Large intestine (tissue), 3 donors: ENCODE data around the gene TGFB1I1. TPM values are rescaled to one million over a fixed set of nuclear protein-coding genes. Genes with fewer than 3 reads are reported as not detected.
A peak's percentile ranks its signal among the peaks of the same experiment; 100 is the strongest.

Experiments used
- DNase-seq, 2 donors: peaks; one replicate each; pipeline versions ENCODE4 v3.0.0 to v3.0.0-alpha.2; 2013
- H3K27ac ChIP-seq: one replicate; pipeline ENCODE4 v1.5.1; 2013; ENCODE audit warnings: low read length
- H3K27me3 ChIP-seq: 2 replicates; pipeline ENCODE4 v1.6.1; 2013; ENCODE audit warnings: low read length; ENCODE audit not compliant: control insufficient read depth, insufficient read depth
- H3K36me3 ChIP-seq: 2 replicates; pipeline ENCODE4 v1.6.1; 2013; ENCODE audit warnings: low read length; ENCODE audit not compliant: control insufficient read depth, insufficient read depth
- H3K4me1 ChIP-seq: one replicate; pipeline ENCODE4 v1.6.1; 2013; ENCODE audit warnings: low read length; ENCODE audit not compliant: control insufficient read depth, insufficient read depth
- H3K4me3 ChIP-seq: one replicate; pipeline ENCODE4 v1.5.1; 2013; ENCODE audit warnings: low read length
- H3K9me3 ChIP-seq: one replicate; pipeline ENCODE4 v1.6.1; 2013; ENCODE audit warnings: mild to moderate bottlenecking, low read depth, low read length, moderate library complexity; ENCODE audit not compliant: control insufficient read depth
- WGBS: methylation state at CpG from one replicate; pipeline ENCODE4 v1.1.5; 2013; ENCODE audit warnings: low lambda C conversion rate; ENCODE audit not compliant: insufficient coverage; 5-methylcytosine and 5-hydroxymethylcytosine counted together
- polyA plus RNA-seq: library from polyadenylated mRNA; unstranded; fragments of 120-200 nt; gene quantifications from one replicate; pipeline ENCODE4 v1.2.1, GENCODE V29; 2013

The TGFB1I1 gene
- polyA plus RNA-seq, 1 donor, result 38.7 TPM

DNA sequence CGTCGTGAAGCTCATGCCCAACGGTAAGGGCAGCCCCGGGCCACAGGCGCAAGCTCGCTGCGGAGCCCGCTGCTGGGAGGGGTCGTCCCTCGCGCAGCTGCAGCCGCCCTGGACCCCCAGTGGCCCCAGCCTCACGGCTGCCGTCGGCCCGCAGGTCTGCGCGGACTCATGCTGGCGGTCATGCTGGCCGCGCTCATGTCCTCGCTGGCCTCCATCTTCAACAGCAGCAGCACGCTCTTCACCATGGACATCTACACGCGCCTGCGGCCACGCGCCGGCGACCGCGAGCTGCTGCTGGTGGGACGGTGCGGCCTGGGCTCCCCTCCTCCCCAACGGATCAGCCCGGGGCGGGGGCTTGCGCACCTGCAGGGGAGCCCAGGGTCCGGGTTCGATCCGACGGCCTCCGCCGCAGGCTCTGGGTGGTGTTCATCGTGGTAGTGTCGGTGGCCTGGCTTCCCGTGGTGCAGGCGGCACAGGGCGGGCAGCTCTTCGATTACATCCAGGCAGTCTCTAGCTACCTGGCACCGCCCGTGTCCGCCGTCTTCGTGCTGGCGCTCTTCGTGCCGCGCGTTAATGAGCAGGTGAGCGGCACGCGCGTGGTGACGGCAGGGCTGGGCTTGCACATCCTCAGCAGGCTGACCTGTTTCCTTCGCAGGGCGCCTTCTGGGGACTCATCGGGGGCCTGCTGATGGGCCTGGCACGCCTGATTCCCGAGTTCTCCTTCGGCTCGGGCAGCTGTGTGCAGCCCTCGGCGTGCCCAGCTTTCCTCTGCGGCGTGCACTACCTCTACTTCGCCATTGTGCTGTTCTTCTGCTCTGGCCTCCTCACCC lies 16.7 kb downstream of the TGFB1I1 start:
- Histone ChIP-seq H3K27ac (no peak overlapping the region), H3K4me1 (peaks cover 23% of the 10 kb centered on the region), H3K36me3 (peaks cover 39% of the 10 kb centered on the region), H3K4me3 (peak overlapping the region; percentile 79), H3K9me3 (no peaks in the 10 kb centered on the region), H3K27me3 (peaks cover 8% of the 10 kb centered on the region)
- peak in 1 of 2 donors; percentile 49 for DNase-seq
- no CpG with 5 or more reads among the region's 77 CpGs for WGBS

DNA sequence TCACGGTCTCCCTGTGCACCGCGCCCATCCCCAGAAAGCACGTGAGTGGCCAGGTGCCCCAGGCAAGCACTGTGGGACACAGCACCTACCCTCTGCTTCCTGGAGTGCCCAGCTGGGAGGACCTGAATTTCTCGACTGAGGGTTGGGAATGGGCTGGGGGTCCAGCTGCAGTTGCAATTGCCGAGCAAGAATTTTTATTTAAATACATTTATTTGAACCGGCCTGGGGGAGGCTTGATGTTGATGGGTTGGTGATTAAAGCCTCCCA lies 17.3 kb downstream of the TGFB1I1 start:
- H3K4me1 ChIP-seq, result peaks cover 18% of the 10 kb centered on the region
- no peak overlapping the region for H3K4me3 ChIP-seq
- peaks cover 8% of the 10 kb centered on the region for H3K27me3 ChIP-seq
- H3K27ac ChIP-seq, result no peak overlapping the region
- DNase-seq, result no peak
- no CpG with 5 or more reads among the region's 7 CpGs for WGBS
- H3K36me3 ChIP-seq, result peaks cover 44% of the 10 kb centered on the region
- H3K9me3 ChIP-seq, result no peaks in the 10 kb centered on the region

DNA sequence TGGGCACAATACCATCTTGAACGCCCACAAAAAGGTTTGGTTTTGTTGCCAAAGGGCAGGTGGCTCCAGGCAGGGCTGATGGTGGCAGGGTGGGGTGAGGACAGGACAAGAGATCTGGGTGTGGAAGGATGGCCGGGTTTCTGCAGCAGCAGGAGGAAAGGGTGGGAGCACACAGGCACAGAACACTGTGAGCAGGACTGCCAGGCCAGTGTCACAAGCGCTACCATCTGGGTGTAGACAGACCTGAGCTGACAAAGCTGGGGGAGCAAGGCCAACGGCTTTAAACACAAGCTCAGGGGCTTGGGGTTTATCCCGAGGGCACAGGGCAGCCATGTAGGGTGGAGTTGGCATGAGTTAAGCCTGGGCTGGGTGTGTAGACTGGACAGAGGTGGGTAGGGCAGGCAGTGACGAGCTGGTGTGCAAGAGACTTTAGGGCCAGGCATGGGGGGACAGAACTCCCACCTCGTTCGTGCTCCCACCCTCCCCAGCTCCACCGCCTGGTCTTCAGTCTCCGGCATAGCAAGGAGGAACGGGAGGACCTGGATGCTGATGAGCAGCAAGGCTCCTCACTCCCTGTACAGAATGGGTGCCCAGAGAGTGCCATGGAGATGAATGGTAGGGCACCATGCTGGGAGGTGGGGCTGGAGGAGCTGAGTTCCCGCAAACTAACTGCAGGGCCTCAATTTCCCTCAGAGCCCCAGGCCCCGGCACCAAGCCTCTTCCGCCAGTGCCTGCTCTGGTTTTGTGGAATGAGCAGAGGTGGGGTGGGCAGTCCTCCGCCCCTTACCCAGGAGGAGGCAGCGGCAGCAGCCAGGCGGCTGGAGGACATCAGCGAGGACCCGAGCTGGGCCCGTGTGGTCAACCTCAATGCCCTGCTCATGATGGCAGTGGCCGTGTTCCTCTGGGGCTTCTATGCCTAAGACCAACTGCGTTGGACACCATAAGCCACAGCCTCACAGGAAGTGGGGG lies 17.9 kb downstream of the TGFB1I1 start:
- Histone ChIP-seq H3K27ac (no peak overlapping the region), H3K4me1 (peaks cover 15% of the 10 kb centered on the region), H3K36me3 (peaks cover 46% of the 10 kb centered on the region), H3K27me3 (peaks cover 8% of the 10 kb centered on the region), H3K4me3 (no peak overlapping the region), H3K9me3 (no peaks in the 10 kb centered on the region)
- DNase-seq, result peak in 1 of 2 donors; percentile 9
- WGBS, result no CpG with 5 or more reads among the region's 22 CpGs

DNA sequence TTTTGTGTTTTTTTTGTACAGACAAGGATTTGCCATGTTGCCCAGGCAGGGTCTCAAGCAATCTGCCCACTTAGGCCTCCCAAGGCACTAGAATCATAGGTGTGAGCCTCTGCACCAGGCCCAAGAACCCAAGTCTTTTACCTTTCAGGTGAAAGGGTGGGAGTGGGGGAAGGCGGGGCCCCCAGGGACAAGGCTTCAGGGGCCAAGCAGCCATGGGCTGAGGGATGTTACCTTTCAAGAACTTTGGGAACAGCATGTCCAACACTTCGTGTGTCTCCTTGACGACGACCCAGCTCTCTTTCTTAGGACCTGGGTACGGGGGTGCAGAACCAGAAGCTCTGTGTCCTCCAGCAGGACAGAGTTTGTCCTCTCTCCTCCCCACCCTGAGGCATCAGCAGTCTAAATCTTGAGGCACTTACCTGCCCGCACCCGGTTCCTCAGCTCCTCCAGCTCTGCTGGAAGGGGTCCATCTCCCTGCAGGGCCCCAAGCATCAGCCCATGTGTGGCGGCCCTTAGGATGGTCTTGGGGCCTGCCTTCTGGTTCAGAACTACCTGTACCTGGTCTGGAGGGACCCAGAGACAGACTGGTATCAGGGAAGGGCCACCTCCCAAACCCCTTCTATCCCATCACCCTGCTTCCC lies 19.9 kb downstream of the TGFB1I1 start:
- WGBS, result no CpG with 5 or more reads among the region's 8 CpGs
- peaks cover 64% of the 10 kb centered on the region for H3K36me3 ChIP-seq
- peaks cover 8% of the 10 kb centered on the region for H3K27me3 ChIP-seq
- DNase-seq, result no peak
- no peak overlapping the region for H3K4me3 ChIP-seq
- H3K27ac ChIP-seq, result no peak overlapping the region
- no peaks in the 10 kb centered on the region for H3K9me3 ChIP-seq
- no peaks in the 10 kb centered on the region for H3K4me1 ChIP-seq

DNA sequence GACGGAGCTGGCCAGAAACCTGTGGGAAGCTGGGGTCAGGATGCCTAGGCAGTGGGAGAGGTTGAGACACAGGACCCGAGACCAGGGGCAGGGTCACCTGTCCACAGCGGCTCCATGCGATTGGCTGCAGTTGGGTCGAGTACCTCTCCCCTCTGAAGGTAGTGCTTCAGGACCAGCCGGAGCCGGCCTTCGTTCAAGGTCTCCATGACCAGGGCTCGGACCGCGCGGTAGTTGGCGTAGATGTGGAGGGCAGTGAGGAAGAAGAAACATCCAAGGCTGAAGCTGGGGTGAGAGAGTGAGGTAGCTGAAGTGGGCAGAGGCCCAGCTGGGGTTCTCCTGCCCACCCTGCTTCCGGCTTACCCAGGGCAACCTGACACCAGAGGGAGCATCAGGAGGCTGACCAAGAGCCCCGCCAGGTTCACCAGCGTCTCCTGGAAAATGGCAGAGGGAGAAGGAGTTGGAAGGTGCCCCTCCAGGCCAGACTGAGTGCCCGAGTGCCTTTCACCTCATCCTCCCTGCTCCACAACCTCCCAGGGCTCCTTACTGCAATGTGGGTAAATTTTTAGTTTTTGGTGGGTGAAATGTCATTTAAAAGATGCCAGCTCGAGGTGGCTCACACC lies 21.7 kb downstream of the TGFB1I1 start:
- no peak overlapping the region for H3K4me3 ChIP-seq
- no peaks in the 10 kb centered on the region for H3K9me3 ChIP-seq
- H3K4me1 ChIP-seq, result no peaks in the 10 kb centered on the region
- DNase-seq, result no peak
- WGBS, result no CpG with 5 or more reads among the region's 18 CpGs
- no peaks in the 10 kb centered on the region for H3K27me3 ChIP-seq
- peaks cover 80% of the 10 kb centered on the region for H3K36me3 ChIP-seq
- no peak overlapping the region for H3K27ac ChIP-seq

DNA sequence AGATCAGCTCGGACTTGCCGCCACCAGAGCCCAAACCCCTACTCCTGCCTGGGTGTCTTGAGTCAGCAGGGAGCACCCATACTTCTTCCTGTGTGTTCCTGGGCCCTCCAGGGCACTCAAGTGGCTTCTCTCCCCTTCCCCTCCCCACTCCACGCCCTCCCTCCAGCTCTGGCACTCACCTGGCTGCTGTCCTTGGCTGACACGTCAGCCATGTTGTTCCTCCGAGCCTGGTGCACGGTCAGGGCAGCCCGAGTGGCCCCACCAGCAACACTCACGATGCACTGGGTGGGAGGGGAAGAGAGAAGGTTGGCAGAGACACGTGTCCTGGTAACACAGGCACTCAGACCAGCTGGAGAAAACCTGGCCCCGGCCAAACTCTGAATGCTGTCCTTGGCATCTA lies 24.7 kb downstream of the TGFB1I1 start:
- WGBS, result no CpG with 5 or more reads among the region's 10 CpGs
- Histone ChIP-seq H3K27me3 (no peaks in the 10 kb centered on the region), H3K36me3 (peaks cover 80% of the 10 kb centered on the region), H3K4me1 (no peaks in the 10 kb centered on the region), H3K4me3 (no peak overlapping the region), H3K9me3 (no peaks in the 10 kb centered on the region), H3K27ac (no peak overlapping the region)
- no peak for DNase-seq

DNA sequence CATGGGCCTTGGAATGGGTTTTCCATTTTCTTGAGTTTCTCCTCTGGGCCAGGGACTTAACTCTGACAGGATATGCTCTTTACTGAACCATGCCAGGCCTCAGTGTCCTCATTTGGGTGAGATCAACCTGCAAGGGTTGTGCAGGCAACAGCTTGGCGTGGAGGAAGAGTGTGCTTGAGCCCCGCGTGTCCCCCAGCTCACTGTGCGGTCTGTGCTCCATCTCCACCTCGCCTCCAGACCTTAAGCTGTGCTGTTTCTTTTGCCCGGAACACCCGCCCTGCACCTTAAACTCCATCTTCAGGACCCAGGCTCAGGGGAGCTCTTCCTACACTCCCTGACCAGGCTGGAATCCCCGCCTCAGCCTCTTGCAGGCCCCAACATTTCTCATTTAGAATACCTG lies 26.5 kb downstream of the TGFB1I1 start:
- Histone ChIP-seq H3K9me3 (no peaks in the 10 kb centered on the region), H3K27ac (no peak overlapping the region), H3K4me1 (no peaks in the 10 kb centered on the region), H3K27me3 (no peaks in the 10 kb centered on the region), H3K36me3 (peaks cover 62% of the 10 kb centered on the region), H3K4me3 (no peak overlapping the region)
- DNase-seq, result no peak
- no CpG with 5 or more reads among the region's 8 CpGs for WGBS

DNA sequence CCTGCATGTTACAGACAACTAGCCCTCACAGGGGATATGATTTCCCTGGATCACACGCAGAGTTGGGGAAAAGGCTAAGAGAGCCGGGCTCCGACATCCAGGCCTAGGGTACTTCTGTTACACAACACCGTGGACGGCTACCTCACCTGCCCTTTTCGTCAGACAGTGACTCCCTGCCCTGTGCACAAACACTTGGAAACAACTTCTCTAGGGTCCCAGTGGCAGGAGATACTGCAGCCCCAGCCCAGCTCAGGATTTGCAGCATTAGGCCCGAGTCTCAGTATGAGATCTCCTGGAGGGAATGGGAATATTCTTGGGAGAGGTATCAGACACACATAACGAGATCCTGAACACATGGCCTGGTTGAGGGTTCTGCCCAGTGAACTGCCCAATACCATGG lies 28.0 kb downstream of the TGFB1I1 start:
- WGBS, result no CpG with 5 or more reads among the region's 8 CpGs
- H3K36me3 ChIP-seq, result peaks cover 54% of the 10 kb centered on the region
- no peak overlapping the region for H3K27ac ChIP-seq
- H3K27me3 ChIP-seq, result no peaks in the 10 kb centered on the region
- no peaks in the 10 kb centered on the region for H3K4me1 ChIP-seq
- no peaks in the 10 kb centered on the region for H3K9me3 ChIP-seq
- H3K4me3 ChIP-seq, result no peak overlapping the region
- no peak for DNase-seq

DNA sequence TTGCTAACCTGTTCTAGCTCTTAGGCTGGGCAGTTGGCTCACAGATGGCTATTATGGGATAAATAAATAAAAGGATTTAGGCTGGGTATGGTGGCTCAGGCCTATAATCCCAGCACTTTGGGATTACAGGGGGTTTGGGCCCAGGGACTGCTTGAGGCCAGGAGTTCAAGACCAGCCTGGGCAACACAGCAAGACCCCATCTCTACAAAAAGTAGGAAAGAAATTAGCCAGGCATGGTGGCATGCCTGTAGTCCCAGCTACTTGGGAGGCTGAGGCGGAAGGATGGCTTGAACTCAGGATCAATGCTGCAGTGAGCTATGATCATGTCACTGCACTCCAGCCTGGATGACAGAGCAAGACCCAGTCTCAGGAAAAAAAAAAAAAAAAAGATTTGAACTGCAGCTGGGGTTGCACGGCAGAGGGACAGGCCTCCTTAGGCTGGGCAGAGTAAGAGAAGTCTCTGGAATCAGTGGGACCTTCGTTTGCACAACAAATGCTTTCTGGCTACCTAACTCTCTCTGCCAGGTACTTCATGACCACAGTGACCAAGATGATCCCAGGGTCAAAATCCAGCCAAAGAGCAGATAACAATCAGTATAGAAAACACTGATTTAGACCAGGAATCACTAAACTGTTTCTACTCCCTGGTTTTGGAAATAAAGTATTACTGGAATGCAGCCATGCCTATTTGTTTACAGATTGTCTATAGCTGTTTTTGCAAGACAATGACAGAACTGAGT lies 29.4 kb downstream of the TGFB1I1 start:
- Histone ChIP-seq H3K27ac (no peak overlapping the region), H3K4me1 (no peaks in the 10 kb centered on the region), H3K4me3 (no peak overlapping the region), H3K27me3 (no peaks in the 10 kb centered on the region), H3K9me3 (no peaks in the 10 kb centered on the region), H3K36me3 (peaks cover 51% of the 10 kb centered on the region)
- no peak for DNase-seq
- no CpG with 5 or more reads among the region's 3 CpGs for WGBS
